Stimulated activated CD4-positive, alpha-beta T cell treated with anti-CD3 and anti-CD28 coated beads, Interleukin-12 subunit alpha, Interleukin-12 subunit beta, amount 100 ng/mL, for 24 hours (primary cell): ENCODE measurements around the gene SLC1A4.
"Not testable (repeated sequence)": the region's sequence is repeated elsewhere in the genome, so short reads cannot be mapped to it uniquely, and the experiment has no call there.

Experiments used
- DNase-seq, 2 experiments: peaks; one replicate each; pipeline ENCODE4 v3.0.0-alpha.2; 2020; ENCODE audit warnings: low read depth in 2 of 2

Gene SLC1A4

GRCh38 chr2:64966017-64966416, 23.2 kb upstream of the SLC1A4 start:
- DNase-seq = no peak

- no peak for DNase-seq
These were observed 22.4 kb upstream of the SLC1A4 start for GRCh38 chr2:64966839-64967238.

GRCh38 chr2:64967601-64968000, 21.6 kb upstream of the SLC1A4 start:
- no peak for DNase-seq

GRCh38 chr2:64969086-64969485, 20.1 kb upstream of the SLC1A4 start:
- not testable (repeated sequence) for DNase-seq

DNA sequence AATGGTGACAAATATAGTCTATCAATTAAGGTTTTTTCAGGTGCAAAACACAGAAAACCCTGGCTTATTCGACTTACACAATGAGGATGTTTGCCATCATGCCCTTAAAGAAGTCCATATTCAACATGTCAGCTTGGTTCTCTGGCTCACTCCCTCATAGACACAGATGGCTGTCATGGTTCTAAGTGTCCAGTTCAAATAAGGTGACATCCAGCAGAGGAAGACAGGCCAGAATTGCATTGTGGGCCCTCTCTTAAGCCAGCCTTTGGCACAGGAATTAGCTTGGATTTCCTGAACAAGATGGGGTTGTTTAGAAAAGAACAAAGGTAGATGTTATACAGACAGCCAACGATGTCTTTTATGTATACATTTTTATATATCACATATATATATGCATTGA, 18.7 kb upstream of the SLC1A4 start:
- no peak for DNase-seq

DNA sequence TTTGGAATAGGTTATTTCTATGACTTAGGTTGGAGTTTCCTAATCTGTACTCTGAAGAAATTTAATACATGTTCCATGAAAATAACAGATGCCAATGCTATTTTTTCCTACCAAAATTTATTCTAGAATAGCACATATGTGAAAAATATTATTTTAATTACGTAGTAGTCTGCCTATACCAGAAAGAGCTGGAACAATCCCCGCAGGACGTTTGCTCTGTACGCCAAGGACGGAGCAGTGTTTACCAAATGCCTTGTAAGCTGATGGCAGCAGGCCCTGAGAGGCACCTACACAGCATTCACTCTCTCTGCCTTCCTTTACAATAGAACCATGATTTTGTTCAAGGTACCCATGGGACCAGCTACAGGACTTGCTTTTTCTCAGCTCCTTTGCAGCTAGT, 16.8 kb upstream of the SLC1A4 start:
- no peak for DNase-seq

DNA sequence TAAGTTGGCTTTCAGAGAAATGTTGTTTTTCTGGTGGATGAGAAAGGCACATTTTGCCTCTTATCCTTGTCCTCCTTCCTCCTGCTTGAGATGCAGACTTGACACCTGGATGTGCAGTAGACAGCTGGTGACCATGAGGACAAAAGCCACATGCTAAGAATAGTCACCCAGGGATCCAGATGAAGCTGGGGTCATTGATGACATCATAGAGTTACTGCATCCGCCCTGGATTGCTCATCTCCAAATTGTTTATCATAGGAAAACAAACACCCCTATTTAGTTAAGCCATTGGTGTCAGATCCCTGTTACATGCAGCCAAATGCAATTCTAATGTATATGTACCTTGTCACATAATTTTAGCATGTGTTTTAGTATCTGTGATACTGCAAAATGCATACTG, 16.3 kb upstream of the SLC1A4 start:
- no peak for DNase-seq

DNA sequence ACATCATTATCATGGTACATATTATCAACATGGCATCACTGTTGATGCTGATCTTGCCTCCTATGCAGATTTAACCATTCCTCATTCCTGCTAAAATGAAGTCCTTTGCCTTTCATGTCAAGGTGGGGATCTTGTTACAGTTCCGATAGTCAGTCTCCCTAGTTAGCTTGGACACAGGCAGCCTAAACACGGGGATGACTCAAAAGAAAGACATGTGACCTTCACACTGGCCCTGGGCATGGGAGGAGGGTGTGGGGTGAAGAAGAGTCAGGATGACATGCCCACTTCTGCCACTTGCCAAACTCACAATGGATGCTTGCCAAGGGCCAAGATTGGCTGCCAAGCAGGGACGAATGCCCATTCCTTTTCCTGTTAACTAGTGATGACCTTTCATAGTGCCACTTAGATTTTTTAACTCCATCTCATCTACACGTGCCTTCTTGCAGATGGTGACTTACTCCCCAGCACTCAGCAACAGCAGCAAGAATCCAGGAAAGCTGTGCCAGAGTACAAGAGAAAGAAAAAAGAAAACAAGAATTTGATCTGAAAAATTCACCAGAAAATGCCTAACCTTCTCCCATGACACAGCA, 13.9 kb upstream of the SLC1A4 start:
- DNase-seq = no peak

DNA sequence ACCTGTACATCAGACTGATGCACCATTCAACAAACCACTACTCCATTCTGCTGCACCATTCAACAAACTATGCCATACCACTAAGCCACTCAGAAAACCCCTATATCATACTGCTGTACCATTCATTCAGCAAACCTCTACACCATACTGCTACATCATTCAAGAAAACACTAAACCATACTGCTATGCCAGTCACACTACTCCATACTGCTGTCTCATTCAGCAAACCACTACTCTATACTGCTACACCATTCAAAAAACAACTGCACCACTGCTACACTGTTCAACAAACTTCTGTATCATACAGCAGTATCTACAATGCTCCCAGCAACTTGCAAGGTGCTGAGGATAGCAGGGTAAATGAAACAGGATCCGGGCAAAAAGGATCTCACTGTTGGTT, 12.9 kb upstream of the SLC1A4 start:
- DNase-seq = no peak

DNA sequence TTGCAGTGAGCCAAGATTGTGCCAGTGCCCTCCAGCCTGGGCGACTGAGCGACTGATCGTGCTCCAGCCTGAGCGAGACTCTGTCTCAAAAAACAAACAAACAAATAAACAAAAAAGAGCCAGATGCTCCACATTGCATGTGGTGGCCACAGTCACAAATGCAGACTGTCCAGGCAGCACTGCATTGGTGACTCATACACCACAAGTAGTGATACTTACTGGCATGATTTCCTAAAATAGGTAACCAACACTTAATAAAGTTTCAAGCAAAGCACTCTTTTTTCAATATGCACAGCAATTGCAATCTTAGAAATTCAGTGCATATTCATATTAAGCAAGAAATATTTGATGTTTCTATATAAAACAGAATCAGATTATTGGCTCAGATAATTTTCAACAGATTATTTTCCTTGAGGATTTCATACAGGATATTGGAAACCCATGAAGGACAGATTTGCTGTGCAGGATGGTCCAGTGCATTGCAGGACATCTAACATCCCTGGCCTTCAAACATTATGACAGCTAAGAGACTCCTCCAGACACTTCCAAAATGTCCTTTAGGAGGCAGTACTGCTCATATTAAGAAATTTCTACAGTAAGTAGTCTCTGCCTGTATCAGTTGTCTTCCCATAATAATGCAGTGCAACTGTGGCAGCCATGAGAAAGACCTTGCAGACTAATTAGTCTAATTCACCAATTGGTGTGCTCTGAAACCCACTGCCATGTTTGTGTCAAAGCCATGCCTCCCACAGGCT, 10.5 kb upstream of the SLC1A4 start:
- no peak for DNase-seq

DNA sequence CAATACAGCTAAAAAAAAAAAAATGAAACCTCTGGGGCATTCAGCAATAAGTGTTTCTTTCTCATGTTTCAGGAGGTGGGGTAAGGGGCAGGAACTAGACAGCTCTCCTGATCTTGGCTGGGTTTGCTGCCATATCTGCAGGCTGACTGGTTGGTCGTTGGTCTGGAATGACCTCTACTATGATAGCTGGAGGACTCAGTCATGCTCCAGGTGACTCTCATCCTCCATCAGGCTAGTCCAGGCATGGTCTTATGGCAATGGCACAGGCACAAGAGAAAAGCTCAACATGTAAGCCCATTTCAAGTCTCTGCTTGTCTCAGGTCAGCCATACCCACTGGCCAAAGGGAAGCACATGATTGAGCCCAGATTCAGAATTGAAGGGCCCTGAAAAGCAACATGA, 9.5 kb upstream of the SLC1A4 start:
- DNase-seq = no peak

DNA sequence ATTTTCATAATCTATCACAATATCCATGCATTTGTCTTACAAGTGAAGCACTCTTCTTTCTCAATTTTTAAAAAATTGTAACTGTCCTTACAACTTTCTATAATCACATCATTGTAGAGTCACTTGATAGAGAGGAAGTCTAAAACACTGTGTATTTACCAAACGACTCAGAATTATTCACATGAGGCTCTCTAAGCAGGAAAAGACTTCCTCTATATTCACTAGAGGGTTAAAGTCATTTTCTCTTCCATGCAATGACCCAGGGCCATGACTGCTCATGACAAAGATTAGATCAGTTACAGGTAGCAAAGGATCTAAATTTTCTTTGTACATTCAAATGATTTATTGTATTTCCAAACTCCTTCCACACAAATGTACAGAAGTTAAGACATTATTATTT, 9.0 kb upstream of the SLC1A4 start:
- no peak for DNase-seq

DNA sequence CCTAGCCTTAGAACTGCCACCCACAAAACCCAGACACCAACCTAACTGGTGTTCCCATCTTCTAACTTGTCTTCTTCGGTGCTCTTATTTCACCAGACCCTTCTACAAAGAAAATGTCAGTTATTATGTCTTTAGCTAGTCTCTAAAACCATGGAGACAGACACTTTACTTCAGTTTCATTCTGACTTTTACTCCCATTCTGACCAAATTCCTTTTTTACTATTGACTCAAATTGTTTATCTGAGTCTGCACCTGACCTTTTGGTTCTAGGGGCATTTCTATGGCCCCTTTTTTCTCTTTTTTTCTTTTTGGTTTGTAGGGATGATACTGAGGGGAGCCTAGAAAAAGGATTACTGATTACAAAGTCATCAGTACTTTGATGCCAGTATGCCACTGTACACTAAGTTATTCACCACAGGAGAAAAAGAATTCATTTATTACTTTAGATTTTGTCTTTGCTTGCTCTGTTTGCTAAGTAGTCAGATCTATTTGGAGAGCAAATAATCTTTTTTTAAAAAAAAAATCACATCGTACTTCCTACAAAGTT, 6.8 kb upstream of the SLC1A4 start:
- DNase-seq = no peak

- no peak for DNase-seq
These were observed 6.3 kb upstream of the SLC1A4 start for GRCh38 chr2:64982932-64983331.

DNA sequence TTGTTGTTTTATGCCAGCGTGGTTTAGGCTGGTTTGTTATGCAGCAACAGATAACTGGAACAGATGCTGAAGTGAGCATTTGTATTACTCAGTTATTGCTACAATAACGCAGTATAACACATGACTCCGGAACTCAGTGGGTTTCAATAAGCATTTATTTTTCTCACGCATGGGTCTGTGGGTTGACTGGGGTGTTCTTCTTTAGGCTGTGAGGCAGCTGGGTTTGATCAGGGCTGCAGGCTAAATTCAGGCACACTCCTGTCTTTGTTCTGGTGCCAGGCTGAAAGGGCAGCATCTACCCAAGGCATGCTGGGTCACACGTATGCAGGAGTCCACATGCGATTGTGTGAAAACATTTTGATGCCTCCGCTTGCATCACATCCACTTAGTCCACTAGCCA, 3.8 kb upstream of the SLC1A4 start:
- DNase-seq = no peak

DNA sequence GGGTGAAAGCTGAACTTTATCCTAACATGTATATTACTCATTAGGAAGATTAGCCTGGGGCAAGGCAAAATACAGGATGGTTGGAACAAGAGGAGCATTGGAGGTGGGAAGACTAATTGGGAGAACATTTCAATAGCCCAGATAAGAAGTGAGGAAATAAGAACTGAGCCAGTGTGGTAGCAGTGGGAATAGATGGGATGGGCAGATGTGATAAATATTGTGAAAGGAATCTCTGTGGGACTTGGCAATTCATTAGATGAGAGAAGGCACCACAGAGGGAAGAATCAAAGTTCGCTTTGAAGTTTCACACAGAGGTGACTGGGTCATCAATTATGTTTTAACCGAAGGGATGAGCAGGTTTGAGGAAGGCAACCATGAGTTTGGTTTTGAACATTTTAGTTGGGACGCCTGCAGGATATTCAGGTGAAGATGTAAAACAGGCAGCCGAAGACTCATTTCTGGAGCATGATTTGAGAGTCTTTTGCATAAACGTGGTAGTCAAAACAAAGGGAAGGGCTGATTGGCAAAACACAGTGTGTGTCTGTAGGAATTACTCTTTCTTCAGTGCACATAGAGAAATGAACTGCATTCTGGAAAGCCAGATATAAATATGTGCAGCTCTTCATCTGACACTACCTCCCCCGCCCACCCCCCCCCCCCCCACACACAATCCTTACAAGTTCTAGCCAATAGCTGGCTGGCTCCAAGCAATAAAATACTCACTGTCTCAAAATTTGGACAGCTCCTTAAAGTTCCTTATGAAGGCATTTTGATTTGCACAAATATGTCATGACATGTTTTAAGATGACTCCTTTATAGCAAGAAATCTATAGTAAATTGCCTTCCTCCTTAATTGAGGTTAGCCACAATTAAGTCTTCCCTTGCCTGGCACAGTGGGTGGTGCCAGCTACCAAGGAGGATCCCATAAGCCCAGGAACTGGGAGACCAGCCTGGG, 1.9 kb upstream of the SLC1A4 start:
- DNase-seq = no peak

DNA sequence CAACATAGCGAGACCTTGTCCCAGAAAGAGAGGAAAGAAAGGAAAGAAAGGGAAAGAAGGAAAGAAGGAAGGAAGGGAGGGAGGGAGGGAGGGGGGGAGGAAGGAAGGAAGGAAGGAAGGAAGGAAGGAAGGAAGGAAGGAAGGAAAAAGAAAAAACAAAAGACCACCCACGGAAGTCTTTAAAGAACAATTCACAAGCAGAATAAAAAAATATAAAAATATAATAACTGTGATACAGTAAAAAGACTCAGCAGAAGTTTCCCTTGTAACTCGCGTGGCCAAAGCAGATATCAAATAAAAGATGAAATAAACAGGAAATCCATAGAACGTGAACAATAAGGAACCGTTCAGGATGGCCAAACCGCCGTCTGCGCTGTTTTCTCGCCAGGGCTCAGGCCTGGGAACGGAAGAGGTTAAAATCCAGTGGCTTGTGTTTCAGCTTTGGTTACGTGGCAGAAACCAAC, 1.2 kb upstream of the SLC1A4 start:
- DNase-seq = peak in 1 of 2 experiments; percentile 17

GRCh38 chr2:64988420-64989125, 626 bp upstream of the SLC1A4 start:
- peak; percentile 8 to 44 for DNase-seq

DNA sequence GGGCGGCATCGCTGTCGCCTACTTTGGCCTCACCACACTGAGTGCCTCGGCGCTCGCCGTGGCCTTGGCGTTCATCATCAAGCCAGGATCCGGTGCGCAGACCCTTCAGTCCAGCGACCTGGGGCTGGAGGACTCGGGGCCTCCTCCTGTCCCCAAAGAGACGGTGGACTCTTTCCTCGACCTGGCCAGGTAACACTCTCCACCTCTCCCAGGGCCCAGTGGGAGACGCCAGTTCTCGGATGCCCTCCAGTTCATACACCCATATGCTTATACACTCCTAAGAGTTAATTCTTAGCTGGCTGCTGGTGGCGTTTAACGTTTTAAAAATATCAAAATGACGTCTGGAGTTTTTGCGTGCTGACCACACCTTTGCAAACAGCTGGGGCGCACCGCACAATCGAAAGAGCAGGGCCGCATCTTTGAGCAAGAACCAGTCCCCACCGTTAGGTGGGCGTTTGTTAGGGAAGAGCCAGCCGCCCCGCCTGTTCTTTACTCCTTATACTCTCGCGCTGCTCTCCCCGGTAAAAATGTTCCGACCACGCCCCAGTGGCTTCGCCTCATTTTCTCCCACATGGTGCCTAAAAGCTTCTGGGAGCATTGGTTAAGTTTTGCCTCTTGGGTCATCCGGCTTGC, 899 bp downstream of the SLC1A4 start:
- DNase-seq = no peak

DNA sequence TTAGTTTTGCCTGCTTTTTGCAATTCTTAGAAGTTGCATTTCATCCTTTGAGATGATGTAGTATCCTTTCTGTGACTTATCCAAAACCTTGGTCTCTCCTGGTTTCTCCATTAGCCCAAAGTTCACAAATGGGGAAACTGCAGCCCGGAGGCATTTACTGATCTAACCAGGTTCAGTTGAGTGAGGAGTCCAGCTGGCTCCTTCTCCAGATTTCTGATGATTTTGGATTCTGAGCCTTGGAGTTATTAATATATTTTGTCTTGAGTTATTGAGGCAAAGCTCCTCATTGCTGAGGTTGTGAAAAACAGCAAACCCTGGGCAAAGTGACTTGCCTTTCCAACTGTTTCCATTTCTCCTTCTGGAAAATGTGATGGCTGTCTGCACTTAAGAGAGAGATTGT, 1.7 kb downstream of the SLC1A4 start:
- no peak for DNase-seq

GRCh38 chr2:64992218-64992617, 3.0 kb downstream of the SLC1A4 start:
- no peak for DNase-seq
